ENCODE results near the gene EXOC6. TPM values are rescaled to one million over a fixed set of nuclear protein-coding genes. Genes with fewer than 3 reads are reported as not detected.
"Not testable (repeated sequence)": the region's sequence is repeated elsewhere in the genome, so short reads cannot be mapped to it uniquely, and the experiment has no call there.

EXOC6 gene
- total RNA-seq, 2 donors from 2014 or later: 7.0 to 10.1 TPM

- Histone ChIP-seq H3K27ac (no peak overlapping the region), H3K4me1 (no peaks in the 10 kb centered on the region), H3K4me3 (no peak overlapping the region), H3K9me3 (no peaks in the 10 kb centered on the region), H3K36me3 (no peaks in the 10 kb centered on the region), H3K27me3 (no peaks in the 10 kb centered on the region)
- no peak for TF ChIP-seq CTCF (IDR thresholded peaks at IDR 0.05)
- no peak for DNase-seq (ENCODE audit: low spot score)
Measured at GRCh38 chr10:92897916-92898315, 49.6 kb downstream of the EXOC6 start.

- no peaks in the 10 kb centered on the region for H3K9me3 ChIP-seq
- H3K27me3 ChIP-seq: no peaks in the 10 kb centered on the region
- no peak for DNase-seq (ENCODE audit: low spot score)
- H3K4me1 ChIP-seq: no peaks in the 10 kb centered on the region
- no peak overlapping the region for H3K27ac ChIP-seq
- TF ChIP-seq CTCF (IDR thresholded peaks at IDR 0.05): no peak
- H3K4me3 ChIP-seq: no peak overlapping the region
- no peaks in the 10 kb centered on the region for H3K36me3 ChIP-seq
Measured at GRCh38 chr10:92901819-92902251, 53.5 kb downstream of the EXOC6 start.

GRCh38 chr10:92903633-92904032 is 55.3 kb downstream of the EXOC6 start:
- Histone ChIP-seq H3K36me3 (no peaks in the 10 kb centered on the region), H3K4me1 (no peaks in the 10 kb centered on the region), H3K9me3 (no peaks in the 10 kb centered on the region), H3K27ac (no peak overlapping the region), H3K4me3 (no peak overlapping the region), H3K27me3 (no peaks in the 10 kb centered on the region)
- TF ChIP-seq CTCF (IDR thresholded peaks at IDR 0.05): no peak
- no peak for DNase-seq (ENCODE audit: low spot score)

GRCh38 chr10:92907280-92907679 is 59.0 kb downstream of the EXOC6 start:
- Histone ChIP-seq H3K27me3 (no peaks in the 10 kb centered on the region), H3K4me1 (no peaks in the 10 kb centered on the region), H3K27ac (no peak overlapping the region), H3K4me3 (no peak overlapping the region), H3K36me3 (no peaks in the 10 kb centered on the region), H3K9me3 (no peaks in the 10 kb centered on the region)
- no peak for TF ChIP-seq CTCF (IDR thresholded peaks at IDR 0.05)
- DNase-seq (ENCODE audit: low spot score): no peak

GRCh38 chr10:92912631-92913030 is 64.3 kb downstream of the EXOC6 start:
- not testable (repeated sequence) for H3K4me1 ChIP-seq; H3K9me3 ChIP-seq; H3K4me3 ChIP-seq; DNase-seq (ENCODE audit: low spot score); H3K27me3 ChIP-seq; H3K27ac ChIP-seq; H3K36me3 ChIP-seq

GRCh38 chr10:92913973-92914372 is 65.7 kb downstream of the EXOC6 start:
- Histone ChIP-seq H3K27me3 (no peaks in the 10 kb centered on the region), H3K4me3 (no peak overlapping the region), H3K36me3 (no peaks in the 10 kb centered on the region), H3K9me3 (no peaks in the 10 kb centered on the region), H3K27ac (no peak overlapping the region), H3K4me1 (no peaks in the 10 kb centered on the region)
- DNase-seq (ENCODE audit: low spot score): no peak
- no peak for TF ChIP-seq CTCF (IDR thresholded peaks at IDR 0.05)
